Articular chondrocyte of knee joint (primary cell): ENCODE data around the gene ADAMTS4. TPM values are rescaled to one million over a fixed set of nuclear protein-coding genes. Genes with fewer than 3 reads are reported as not detected.

ENCODE experiments used
- small RNA-seq: library from RNA; depleted of rRNA; stranded (forward); fragments of <200 nt; gene quantifications from one replicate; pipeline ENCODE3, GENCODE V24; 2012
- total RNA-seq: library from RNA; depleted of rRNA; stranded (reverse); fragments of >200 nt; gene quantifications from 2 replicates; pipeline ENCODE4 v1.2.3, GENCODE V29; 2012

The ADAMTS4 gene
- total RNA-seq = 0.43 and 0.52 TPM in 2 replicates

DNA sequence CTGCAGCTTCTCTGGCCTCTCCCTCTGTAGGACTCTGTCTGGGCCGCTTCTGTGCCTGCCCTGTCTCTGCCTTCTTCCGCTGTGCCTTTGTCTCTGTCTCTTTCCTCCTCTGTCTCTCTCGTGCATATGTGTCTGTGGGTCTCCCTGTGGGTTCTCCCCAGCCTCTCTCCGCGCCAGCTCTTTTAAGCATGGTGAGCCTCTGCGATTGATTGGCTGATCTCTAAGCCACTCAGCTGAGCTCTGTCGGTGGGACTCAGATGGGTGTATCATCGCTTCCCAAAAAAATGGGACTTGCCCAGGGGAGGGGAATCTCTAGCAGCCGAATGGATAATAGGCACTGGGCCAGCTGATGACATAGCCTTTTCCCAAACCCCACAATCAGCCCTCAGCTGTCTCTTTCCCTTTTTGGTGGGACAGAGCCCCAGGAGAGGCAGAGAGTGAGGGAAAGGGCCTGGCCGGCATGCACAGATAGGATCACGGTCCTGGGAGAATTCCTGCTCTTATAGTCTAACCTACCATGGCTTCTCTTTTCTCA, at the start of gene ADAMTS4:
TSS of gene ADAMTS4 (minus strand) at position 158 of the 535 bp plus-strand sequence. CDS start 427 bp downstream, outside the sequence.

GRCh38 chr1:161238039-161238473, 39.2 kb upstream of the ADAMTS4 start, which contains the start of gene NR1I3:
NR1I3 (minus strand) TSS chr1:161238203; CDS start chr1:161236565, 1,638 bp downstream.

GRCh38 chr1:161225534-161226319, 26.9 kb upstream of the ADAMTS4 start, which contains the start of gene TOMM40L:
TOMM40L (plus strand) TSS chr1:161226060; CDS start chr1:161226490, 430 bp downstream.

DNA sequence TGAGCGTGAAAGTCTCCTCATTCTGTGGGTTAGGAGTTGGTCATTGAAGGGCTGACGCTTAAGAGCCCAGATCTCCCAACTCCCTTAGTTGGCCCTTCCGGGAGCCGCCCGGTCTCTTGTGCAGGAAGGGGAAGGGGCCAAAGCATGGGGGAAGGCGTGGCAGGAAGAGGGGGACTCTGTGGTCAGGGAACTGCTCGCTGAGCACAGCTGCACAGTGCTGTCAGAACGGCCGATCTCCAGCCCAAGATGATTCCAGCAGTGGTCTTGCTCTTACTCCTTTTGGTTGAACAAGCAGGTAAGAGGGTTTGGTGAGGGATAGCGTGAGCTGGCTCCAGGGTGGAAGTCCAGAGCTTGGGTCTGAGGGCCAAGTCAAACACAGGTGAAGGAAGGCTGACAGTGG, 16.2 kb upstream of the ADAMTS4 start, which contains the start of gene FCER1G:
TSS of gene FCER1G (plus strand) at position 220 of the 400 bp plus-strand sequence. CDS start at position 247, 27 bp downstream.

GRCh38 chr1:161201836-161202712, 3.2 kb upstream of the ADAMTS4 start, which contains the start of gene NDUFS2:
NDUFS2 (plus strand) TSS chr1:161202367; CDS start chr1:161202386, 19 bp downstream.

GRCh38 chr1:161177112-161177935, 21.5 kb downstream of the ADAMTS4 start, which contains the start of gene B4GALT3:
B4GALT3 (minus strand) TSS chr1:161177507; CDS start chr1:161176060, 1,447 bp downstream.

GRCh38 chr1:161165742-161166668, 32.8 kb downstream of the ADAMTS4 start, which contains the start of gene PPOX:
PPOX (plus strand) TSS chr1:161166426; CDS start chr1:161166848, 422 bp downstream.

DNA sequence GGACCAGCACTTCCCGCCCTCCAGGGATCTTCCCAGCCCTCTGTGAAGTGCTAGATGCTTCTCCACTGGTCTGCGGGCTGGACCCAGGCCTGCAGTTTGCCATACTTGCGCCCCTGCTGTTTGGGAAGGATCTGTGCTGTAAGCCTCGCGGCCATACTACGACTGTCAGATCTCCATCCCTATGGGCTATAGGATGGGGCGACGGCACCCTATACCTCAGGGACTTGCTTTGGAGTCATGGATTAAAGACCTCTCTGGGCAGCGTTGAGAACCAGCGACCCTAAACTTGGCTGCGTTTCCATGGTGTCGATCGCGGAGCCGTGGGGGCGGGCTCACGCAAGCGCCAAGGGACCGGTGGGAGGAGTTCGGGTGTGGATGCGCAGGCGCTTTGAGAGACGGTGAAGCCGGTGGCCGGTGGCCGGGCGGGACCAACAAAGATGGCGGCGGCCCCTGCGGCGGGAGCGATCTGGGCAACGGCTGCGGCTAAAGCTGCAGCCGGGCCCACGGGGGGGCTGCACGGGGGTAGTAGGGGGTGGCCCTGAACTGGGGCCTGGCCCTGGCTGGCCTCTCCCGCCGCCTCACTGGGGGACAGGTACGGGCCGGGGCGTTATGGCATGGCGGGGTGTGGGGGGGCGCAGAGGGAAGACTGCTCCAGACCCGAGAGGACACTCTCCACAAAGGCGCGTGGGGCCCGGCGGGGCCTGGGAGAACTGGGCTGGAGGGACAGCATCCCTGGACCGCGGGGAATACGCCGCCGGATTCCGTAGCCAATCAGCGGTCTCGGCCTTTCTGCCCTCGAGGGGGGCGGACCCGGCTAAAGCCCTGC, 39.6 kb downstream of the ADAMTS4 start, which contains the start of gene USP21:
TSS of gene USP21 (plus strand) at position 414 of the 826 bp plus-strand sequence. CDS start 1,141 bp downstream, outside the sequence.

DNA sequence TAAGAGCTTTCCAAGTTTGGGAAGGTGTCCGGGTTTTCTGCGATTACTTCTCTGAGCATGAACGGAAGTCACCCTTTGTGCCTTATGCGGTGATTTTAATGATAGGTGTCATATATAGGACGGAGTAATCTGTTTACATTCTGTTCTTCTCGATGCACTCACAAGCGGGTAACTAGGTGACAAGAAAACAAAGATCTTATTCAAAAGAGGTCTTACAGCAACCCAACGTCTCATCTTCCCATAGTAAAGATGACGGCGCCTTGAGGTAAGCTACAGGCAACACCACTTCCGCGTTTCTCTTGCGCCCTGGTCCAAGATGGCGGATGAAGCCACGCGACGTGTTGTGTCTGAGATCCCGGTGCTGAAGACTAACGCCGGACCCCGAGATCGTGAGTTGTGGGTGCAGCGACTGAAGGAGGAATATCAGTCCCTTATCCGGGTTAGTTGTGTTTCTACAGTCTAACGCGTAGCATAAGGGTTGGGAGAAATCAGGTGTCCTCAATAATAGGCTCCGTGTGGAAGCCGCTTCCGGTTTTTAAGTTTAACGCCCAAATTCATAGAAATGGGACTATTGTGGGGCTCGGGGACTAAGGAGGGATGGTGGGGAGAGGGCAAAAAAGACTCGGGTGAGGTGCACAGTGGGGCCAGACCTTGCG, 45.0 kb downstream of the ADAMTS4 start, which contains the start of gene UFC1:
TSS of gene UFC1 (plus strand) at position 297 of the 656 bp plus-strand sequence. CDS start at position 317, 20 bp downstream.

Small RNA genes lying within 50 kb of the gene (small RNA-seq; reads per million reads assigned to genes)
- gene RF01225 = not detected

Other genes with a start within 250 kb of the ADAMTS4 start
- not detected in 2 replicates for gene ITLN2, start 244.2 kb downstream of the ADAMTS4 start, total RNA-seq
- 0.78 and 0.86 TPM in 2 replicates for gene F11R, start 177.9 kb downstream of the ADAMTS4 start, total RNA-seq
- gene TSTD1, start 160.1 kb downstream of the ADAMTS4 start, total RNA-seq = 5.6 and 6.1 TPM in 2 replicates
- gene USF1, start 153.1 kb downstream of the ADAMTS4 start, total RNA-seq = 45.6 and 49.1 TPM in 2 replicates
- under 0.01 TPM in 1 of 2 replicates, not detected in the other for gene ARHGAP30, start 129.2 kb downstream of the ADAMTS4 start, total RNA-seq
- gene NECTIN4, start 109.5 kb downstream of the ADAMTS4 start, total RNA-seq = 0.13 TPM in 1 of 2 replicates, not detected in the other
- gene KLHDC9, start 100.7 kb downstream of the ADAMTS4 start, total RNA-seq = 1.4 TPM in 2 replicates
- gene PFDN2, start 81.0 kb downstream of the ADAMTS4 start, total RNA-seq = 22.2 and 23.6 TPM in 2 replicates
- 19.1 and 21.4 TPM in 2 replicates for gene NIT1, start 80.9 kb downstream of the ADAMTS4 start, total RNA-seq
- 28.6 and 33.5 TPM in 2 replicates for gene DEDD, start 66.4 kb downstream of the ADAMTS4 start, total RNA-seq
- gene UFC1, start 45.1 kb downstream of the ADAMTS4 start, total RNA-seq = 133 TPM in 2 replicates
- gene USP21, start 39.6 kb downstream of the ADAMTS4 start, total RNA-seq = 5.4 and 5.7 TPM in 2 replicates
- gene PPOX, start 32.6 kb downstream of the ADAMTS4 start, total RNA-seq = 6.8 and 10.2 TPM in 2 replicates
- 11.2 and 16.2 TPM in 2 replicates for gene B4GALT3, start 21.5 kb downstream of the ADAMTS4 start, total RNA-seq
- 63.6 and 75.3 TPM in 2 replicates for gene NDUFS2, start 3.3 kb upstream of the ADAMTS4 start, total RNA-seq
- gene FCER1G, start 16.2 kb upstream of the ADAMTS4 start, total RNA-seq = not detected in 2 replicates
- not detected in 2 replicates for gene APOA2, start 24.6 kb upstream of the ADAMTS4 start, total RNA-seq
- 7.5 and 9.4 TPM in 2 replicates for gene TOMM40L, start 27.0 kb upstream of the ADAMTS4 start, total RNA-seq
- not detected in 2 replicates for gene NR1I3, start 39.1 kb upstream of the ADAMTS4 start, total RNA-seq
- not detected in 2 replicates for gene PCP4L1, start 59.7 kb upstream of the ADAMTS4 start, total RNA-seq
- gene MPZ, start 110.9 kb upstream of the ADAMTS4 start, total RNA-seq = 0.65 and 1.8 TPM in 2 replicates
- gene SDHC, start 115.3 kb upstream of the ADAMTS4 start, total RNA-seq = 24.7 and 61.3 TPM in 2 replicates
- not detected in 2 replicates for gene CFAP126, start 168.8 kb upstream of the ADAMTS4 start, total RNA-seq